ENCODE measurements around the gene SPRYD4.
"Not testable (repeated sequence)": the region's sequence is repeated elsewhere in the genome, so short reads cannot be mapped to it uniquely, and the experiment has no call there.

The SPRYD4 gene

GRCh38 chr12:56468216-56469006 is at the start of gene SPRYD4:
Gene SPRYD4, plus strand, starts transcription at chr12:56468578. Its CDS starts 14 bp downstream, at chr12:56468592.
- DNase-seq (ENCODE audit: low spot score) = peak; percentile 93

DNA sequence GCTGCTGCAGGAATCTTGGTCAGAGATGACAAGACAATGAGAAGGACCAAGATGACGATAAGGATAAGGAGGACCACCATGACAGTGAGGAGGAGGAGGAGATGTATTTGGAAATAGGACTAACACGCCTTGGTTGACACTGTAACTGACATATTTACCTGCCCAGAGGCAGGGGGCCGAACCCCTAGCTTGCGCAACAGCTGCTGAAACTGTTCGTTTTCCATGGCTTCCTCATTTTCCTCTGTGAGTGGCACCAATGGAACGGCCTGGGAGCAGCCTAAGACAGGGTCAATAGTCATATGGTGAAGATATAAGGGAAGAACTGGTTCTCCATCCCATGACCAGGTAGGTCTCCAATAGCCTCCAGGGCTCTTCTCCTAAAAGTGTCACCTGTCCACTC is 48.0 kb upstream of the SPRYD4 start:
- no peak for DNase-seq (ENCODE audit: low spot score)

DNA sequence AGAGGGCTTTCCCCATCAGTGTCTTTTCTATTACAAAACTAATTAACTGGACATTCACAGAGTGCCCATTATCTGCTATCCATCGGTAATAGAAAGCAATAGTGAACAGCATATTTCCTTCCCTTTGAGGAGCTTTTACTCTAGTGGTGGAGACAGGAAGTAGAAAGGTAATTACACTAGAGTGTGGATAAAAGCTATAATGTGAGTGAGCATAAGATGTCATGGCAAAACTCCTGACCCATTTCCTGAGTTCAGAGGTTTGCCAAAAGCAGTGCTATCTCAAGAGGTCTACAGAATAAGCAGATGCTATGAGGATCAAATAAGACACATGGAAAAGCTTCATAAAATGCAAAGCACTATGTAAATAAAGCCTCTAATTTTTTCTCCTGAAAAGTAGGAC is 43.2 kb upstream of the SPRYD4 start:
- DNase-seq (ENCODE audit: low spot score) = no peak

- DNase-seq (ENCODE audit: low spot score) = no peak
These were observed 42.4 kb upstream of the SPRYD4 start for GRCh38 chr12:56425940-56426438.

DNA sequence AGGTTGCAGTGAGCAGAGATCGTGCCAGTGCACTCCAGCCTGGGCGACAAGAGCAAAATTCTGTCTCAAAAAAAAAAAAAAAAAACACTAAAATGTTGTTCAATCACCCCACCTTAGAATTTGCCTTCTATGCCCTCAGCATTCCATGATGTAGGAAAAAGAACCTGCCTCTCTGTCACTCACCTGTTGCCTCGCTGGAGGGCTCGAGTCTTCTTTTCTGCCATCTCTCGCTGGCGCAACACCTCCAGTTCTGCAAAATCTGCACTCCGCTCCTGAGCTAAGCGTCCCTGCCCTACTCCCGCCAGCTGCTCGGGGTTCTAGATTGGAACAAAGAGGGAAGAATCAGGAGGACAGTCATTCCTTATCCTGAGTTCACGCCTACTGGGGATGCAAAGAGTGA is 37.1 kb upstream of the SPRYD4 start:
- no peak for DNase-seq (ENCODE audit: low spot score)

DNA sequence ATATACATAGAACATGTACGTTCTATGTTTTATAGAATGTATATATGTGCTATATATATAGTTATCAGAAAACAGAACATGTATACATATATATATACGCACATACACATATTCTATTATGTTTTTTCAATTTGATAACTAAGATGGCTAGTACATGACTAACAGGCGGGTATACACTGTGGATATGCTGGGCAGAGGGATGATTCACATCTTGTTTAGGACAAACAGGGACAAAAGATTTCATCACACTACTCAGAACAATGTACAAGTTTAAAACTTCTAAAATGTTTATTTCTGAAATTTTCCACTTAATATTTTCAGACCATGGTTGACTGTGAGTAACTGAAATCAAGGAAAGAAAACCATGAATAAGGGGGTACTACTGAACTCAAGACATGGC is 36.5 kb upstream of the SPRYD4 start:
- DNase-seq (ENCODE audit: low spot score) = no peak

DNA sequence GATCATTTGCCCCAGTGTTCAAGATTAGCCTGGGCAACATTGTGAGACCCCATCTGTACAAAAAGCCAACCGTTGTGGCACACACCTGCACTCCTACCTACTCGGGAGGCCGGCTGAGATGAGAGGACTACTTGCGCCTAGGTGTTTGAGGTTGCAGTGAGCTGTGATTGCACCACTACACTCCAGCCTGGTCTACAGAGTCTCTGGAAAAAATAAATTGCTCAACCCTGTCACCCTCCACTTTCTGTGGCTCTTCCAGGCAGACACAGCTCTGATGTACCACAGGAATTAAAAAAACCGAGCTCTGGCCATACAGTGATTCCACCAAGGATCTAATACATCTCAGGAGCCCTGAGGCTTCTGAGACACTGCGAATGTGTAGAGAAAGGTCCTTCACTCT is 33.5 kb upstream of the SPRYD4 start:
- DNase-seq (ENCODE audit: low spot score) = no peak

- DNase-seq (ENCODE audit: low spot score) = no peak
These were observed 30.8 kb upstream of the SPRYD4 start for GRCh38 chr12:56437430-56438176.

DNA sequence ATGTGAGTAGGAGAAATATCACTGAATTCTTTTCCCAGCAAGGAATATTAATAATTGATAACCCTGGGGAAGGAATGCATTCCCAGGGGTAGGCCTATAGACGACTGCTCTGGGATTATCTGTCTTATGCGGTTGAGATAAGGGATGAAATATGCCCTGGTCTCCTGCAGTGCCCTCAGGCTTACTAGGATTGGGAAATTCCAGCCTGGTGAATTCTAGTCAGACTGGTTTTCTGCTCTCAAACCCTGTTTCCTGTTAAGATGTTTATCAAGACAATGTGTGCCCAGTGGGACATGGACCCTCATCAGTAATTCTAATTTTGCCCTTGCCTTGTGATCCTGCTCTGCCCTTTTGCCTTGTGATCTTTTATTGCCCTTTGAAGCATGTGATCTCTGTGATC is 25.2 kb upstream of the SPRYD4 start:
- not testable (repeated sequence) for DNase-seq (ENCODE audit: low spot score)

- DNase-seq (ENCODE audit: low spot score) = peak; percentile 89
These were observed 19.3 kb upstream of the SPRYD4 start, which contains the start of gene TIMELESS for GRCh38 chr12:56448860-56449621. Gene TIMELESS, minus strand, starts transcription at chr12:56449426. Its CDS starts 15,256 bp downstream, at chr12:56434170.

GRCh38 chr12:56449622-56449984 is 18.8 kb upstream of the SPRYD4 start:
- DNase-seq (ENCODE audit: low spot score) = no peak

DNA sequence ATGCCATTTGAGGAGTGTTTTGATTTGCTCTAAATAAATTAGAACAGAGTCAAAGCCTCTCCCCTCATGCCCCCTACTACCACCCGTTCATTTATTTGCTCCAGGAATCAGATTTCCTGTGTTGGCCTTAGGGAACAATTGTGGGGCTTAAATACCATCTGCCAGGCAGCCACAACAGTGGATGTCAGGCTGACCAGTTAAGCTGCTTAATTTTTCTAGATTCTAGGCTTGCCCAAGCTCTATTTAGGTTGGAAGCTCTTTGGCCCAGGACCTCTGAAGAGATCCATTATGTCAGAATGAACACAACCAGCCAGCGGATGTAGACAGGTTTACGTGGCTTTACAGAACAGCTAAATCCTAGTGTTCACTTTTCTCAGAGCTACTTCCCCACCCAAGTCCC is 18.1 kb upstream of the SPRYD4 start:
- no peak for DNase-seq (ENCODE audit: low spot score)

DNA sequence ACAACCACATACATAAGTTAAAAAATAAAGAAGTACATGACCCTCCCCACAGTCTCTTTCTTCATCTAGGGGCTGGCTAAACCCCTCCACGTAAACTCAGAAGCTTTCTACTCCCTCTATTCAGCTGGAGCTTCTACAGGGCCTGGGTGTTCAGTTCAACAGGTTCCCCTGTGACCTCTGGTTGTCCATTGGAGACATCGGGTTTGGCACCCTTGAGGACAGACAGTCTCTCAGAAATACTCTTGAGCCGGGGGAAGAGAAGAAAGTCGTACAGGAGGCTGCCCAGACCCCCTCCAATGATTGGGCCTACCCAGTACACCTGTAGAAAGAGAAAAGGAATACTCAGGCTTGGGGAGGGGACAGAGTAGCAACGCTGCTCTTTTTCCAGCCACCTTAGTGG is 17.2 kb upstream of the SPRYD4 start:
- DNase-seq (ENCODE audit: low spot score) = no peak

GRCh38 chr12:56454557-56454956 is 13.8 kb upstream of the SPRYD4 start, which contains the start of gene MIP:
Gene MIP, minus strand, starts transcription at chr12:56454657. Its CDS starts 44 bp downstream, at chr12:56454613.
- no peak for DNase-seq (ENCODE audit: low spot score)

GRCh38 chr12:56457817-56458216 is 10.6 kb upstream of the SPRYD4 start:
- no peak for DNase-seq (ENCODE audit: low spot score)

- no peak for DNase-seq (ENCODE audit: low spot score)
These were observed 6.9 kb upstream of the SPRYD4 start for GRCh38 chr12:56461235-56462159.

- DNase-seq (ENCODE audit: low spot score) = no peak
These were observed 5.8 kb upstream of the SPRYD4 start for GRCh38 chr12:56462565-56462964.

DNA sequence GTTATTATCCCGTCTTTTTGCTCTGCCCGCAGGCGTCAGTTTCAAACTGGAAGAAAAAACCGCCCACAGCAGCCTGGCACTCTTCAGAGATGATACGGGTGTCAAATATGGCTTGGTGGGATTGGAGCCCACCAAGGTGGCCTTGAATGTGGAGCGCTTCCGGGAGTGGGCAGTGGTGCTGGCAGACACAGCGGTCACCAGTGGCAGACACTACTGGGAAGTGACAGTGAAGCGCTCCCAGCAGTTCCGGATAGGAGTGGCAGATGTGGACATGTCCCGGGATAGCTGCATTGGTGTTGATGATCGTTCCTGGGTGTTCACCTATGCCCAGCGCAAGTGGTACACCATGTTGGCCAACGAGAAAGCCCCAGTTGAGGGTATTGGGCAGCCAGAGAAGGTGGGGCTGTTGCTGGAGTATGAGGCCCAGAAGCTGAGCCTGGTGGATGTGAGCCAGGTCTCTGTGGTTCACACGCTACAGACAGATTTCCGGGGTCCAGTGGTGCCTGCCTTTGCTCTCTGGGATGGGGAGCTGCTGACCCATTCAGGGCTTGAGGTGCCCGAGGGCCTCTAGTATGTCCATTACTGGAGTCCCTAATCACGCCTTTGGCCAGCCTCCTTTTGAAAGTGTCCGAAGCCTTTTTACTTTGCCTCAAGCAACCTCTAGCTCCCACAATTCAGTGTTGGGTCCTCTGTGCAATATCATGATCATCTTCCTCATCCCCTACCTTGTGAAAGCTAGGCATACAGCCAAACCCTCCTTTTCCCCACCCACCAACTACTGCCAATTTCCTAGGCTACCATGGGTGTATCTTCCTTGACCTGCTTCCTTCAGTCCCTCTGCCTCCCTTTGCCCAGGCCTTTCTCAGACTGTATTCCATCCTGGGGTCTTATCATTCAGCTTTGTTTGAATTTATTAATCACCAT is 891 bp downstream of the SPRYD4 start:
- peak; percentile 57 for DNase-seq (ENCODE audit: low spot score)

DNA sequence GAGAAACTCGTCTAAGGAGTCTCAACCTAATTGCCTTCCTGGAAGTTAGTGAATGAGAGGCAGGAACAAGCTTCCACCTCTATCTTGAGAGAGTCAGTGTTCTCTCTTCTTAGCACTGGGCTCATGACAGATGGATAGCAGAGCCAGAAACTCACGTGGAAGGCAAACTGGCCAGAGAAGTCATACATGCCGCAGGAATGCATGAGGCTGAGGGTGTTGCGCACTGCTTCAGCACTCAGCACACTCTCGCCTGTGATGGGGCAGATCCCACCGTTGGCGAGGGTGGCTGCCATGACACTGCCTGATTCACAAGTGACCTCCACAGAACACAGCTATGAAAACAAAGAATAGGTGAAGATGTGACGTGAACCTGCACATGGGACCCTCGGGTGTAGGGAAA is 6.0 kb downstream of the SPRYD4 start:
- no peak for DNase-seq (ENCODE audit: low spot score)

DNA sequence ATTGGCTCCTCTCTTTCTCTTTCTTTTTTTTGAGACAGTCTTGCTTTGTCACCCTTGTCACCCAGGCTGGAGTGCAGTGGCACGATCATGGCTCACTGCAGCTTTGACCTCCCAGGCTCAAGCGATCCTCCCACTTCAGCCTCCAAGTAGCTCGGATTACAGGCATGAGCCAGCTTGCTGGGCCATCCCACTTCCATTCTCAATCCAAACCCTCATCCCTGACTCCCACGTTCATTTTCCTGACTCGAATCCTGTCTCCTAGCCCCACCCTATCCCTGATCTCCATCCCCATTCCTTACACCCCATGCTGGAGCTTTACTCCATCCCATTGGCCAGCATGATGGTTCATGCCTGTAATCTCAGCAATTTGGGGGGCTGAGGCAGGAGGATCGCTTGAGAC is 7.8 kb downstream of the SPRYD4 start:
- DNase-seq (ENCODE audit: low spot score) = no peak

All from SW480 (cell line).